ENCODE measurements around the gene TMEM273.
A peak's percentile ranks its signal among the peaks of the same experiment; 100 is the strongest.

The TMEM273 gene

DNA sequence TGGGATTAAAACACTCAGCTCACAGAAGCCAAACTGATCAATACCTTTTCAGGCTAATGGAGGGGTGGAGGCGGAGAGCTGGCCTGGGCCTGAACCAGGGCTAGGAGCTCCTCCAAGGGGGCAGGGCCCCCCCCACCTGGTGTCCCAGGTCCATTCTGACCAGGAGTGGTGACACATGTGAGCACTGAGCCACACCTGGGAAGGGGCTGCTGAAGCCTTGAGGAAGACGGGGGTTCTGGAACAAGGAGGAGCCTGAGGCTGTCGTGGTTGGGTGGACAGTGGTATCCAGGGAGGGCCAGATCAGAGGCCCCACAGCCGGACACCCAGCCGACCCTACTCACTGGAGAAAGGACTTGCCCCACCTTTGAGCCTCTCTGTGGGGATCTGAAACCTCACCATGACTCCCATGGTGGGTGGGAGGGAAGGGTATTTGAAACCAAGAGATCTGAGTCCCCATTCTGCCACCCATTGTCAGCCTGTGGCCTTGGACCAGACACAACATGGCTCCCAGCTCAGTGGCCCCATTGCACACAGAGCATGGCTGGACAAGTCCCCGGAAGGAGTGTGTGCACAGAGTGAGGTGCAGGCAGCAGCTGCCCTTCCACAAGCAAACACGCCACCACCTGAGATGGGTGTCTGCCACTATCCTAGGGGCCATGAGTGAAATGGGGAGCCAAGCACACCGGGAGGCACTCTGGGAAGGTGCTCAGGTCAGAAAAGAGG lies 12.4 kb downstream of the TMEM273 start:
- TF ChIP-seq TEAD4 (IDR thresholded peaks at IDR 0.05) (no peak), TCF12 (IDR thresholded peaks at IDR 0.05; ENCODE audit: low read depth) (no peak), EGR1 (IDR thresholded peaks at IDR 0.05) (no peak), CREB1 (IDR thresholded peaks at IDR 0.05; ENCODE audit: low read depth) (no peak), ZBTB7A (IDR thresholded peaks at IDR 0.05; ENCODE audit: low read depth) (no peak), NFIC (IDR thresholded peaks at IDR 0.05) (no peak), YY1 (IDR thresholded peaks at IDR 0.05; ENCODE audit: low read depth) (no peak), FOXM1 (IDR thresholded peaks at IDR 0.05; ENCODE audit: borderline replicate concordance, low read depth) (no peak), CEBPB (IDR thresholded peaks at IDR 0.05) (no peak), RAD21 (IDR thresholded peaks at IDR 0.05; ENCODE audit: low read depth) (no peak), TAF1 (IDR thresholded peaks at IDR 0.05; ENCODE audit: low read depth) (no peak), EP300 (IDR thresholded peaks at IDR 0.05; ENCODE audit: borderline replicate concordance) (no peak)
- TF ChIP-seq, protein P1, sequence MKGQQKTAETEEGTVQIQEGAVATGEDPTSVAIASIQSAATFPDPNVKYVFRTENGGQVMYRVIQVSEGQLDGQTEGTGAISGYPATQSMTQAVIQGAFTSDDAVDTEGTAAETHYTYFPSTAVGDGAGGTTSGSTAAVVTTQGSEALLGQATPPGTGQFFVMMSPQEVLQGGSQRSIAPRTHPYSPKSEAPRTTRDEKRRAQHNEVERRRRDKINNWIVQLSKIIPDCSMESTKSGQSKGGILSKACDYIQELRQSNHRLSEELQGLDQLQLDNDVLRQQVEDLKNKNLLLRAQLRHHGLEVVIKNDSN (IDR thresholded peaks at IDR 0.05), result no peak
- TF ChIP-seq, protein P2, sequence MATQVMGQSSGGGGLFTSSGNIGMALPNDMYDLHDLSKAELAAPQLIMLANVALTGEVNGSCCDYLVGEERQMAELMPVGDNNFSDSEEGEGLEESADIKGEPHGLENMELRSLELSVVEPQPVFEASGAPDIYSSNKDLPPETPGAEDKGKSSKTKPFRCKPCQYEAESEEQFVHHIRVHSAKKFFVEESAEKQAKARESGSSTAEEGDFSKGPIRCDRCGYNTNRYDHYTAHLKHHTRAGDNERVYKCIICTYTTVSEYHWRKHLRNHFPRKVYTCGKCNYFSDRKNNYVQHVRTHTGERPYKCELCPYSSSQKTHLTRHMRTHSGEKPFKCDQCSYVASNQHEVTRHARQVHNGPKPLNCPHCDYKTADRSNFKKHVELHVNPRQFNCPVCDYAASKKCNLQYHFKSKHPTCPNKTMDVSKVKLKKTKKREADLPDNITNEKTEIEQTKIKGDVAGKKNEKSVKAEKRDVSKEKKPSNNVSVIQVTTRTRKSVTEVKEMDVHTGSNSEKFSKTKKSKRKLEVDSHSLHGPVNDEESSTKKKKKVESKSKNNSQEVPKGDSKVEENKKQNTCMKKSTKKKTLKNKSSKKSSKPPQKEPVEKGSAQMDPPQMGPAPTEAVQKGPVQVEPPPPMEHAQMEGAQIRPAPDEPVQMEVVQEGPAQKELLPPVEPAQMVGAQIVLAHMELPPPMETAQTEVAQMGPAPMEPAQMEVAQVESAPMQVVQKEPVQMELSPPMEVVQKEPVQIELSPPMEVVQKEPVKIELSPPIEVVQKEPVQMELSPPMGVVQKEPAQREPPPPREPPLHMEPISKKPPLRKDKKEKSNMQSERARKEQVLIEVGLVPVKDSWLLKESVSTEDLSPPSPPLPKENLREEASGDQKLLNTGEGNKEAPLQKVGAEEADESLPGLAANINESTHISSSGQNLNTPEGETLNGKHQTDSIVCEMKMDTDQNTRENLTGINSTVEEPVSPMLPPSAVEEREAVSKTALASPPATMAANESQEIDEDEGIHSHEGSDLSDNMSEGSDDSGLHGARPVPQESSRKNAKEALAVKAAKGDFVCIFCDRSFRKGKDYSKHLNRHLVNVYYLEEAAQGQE (IDR thresholded peaks at IDR 0.05; ENCODE audit: low read depth), result no peak
- TF ChIP-seq, protein P3, sequence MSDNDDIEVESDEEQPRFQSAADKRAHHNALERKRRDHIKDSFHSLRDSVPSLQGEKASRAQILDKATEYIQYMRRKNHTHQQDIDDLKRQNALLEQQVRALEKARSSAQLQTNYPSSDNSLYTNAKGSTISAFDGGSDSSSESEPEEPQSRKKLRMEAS (IDR thresholded peaks at IDR 0.05), result no peak

DNA sequence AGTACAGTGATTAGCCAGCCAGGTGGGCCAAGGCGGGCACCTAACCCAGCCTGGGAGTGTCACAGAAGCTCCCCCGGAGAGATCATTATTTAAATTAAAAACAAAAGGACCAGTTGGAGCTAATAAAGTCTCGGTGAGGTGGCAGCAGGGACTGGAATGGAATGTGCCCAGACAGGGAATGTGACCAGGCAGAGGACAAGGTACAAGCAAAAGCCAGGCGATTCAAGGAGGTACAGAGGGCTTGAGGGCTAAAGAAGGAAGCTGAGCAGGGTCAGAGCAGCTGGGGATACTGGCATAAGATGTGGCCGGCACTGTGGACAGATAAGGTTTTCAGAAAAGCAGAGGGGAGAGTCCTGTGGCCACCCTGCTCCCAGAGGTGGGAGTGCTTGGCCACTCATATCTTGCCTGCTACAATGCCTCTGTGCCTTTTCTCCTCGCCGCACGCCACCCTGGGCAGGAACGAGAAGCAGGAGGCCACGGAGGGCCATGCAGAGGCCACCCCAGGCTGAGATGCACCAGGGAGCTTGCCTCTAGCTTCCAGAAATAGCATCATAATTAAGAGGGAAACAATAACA lies 13.2 kb downstream of the TMEM273 start:
- peak; percentile 48 for TF ChIP-seq TEAD4 (IDR thresholded peaks at IDR 0.05)
- TF ChIP-seq, protein P2 (IDR thresholded peaks at IDR 0.05; ENCODE audit: low read depth), result no peak
- no peak for TF ChIP-seq CEBPB (IDR thresholded peaks at IDR 0.05)
- TF ChIP-seq TCF12 (IDR thresholded peaks at IDR 0.05; ENCODE audit: low read depth), result no peak
- no peak for TF ChIP-seq ZBTB7A (IDR thresholded peaks at IDR 0.05; ENCODE audit: low read depth)

DNA sequence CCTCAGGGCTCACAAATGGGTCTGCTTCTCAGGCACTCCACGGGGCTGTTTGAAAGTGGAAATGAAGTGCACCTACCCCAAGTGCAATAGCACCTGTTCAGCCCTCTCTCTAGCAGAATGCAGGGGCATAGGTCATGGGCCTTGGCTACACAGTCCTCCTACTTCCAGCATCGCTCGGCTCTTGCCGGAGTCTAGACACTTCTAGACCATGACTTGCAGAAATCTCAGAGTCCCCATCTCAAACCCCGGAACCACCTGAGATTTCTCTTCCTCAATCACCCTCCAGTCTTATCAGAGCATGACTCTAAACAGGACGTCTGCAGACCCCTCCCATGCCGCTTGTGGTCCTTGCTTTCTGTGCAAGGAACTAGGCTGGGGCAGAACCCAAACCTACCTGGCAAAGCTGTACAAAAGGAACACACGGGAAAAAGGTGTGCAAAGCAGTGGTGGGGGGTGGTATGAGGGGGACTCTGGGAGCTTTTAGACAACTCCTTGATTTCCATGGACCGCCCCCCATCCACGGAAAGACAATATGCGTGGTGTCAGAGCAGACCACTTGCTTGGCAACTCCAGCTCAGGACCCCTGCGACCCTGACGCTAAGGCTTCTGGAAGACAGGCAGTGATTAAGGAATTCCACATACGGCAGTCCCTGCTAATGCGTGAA lies 13.8 kb downstream of the TMEM273 start:
- TF ChIP-seq, protein P1 (IDR thresholded peaks at IDR 0.05), result no peak
- no peak for TF ChIP-seq ZBTB7A (IDR thresholded peaks at IDR 0.05; ENCODE audit: low read depth)
- TF ChIP-seq TCF12 (IDR thresholded peaks at IDR 0.05; ENCODE audit: low read depth), result no peak
- no peak for TF ChIP-seq EP300 (IDR thresholded peaks at IDR 0.05; ENCODE audit: borderline replicate concordance)

DNA sequence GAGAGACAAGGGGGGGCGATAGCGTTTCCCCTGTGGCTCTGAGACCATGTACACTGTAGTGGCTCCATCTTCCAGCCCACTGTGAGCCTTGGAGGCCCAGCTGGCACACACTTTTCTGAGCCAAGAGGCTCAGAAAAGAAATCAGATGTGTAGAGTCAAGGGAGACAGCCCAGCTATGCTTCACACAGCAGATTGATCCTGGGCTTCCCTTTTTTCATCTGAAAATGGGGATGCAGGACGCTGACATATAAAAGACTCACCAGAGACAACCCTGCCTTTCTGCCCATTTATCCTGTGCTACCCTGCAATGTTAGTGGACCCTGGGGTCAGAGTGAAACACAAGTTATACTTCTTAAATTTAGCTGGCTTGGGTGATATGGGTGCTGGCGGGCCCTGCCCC lies 14.3 kb downstream of the TMEM273 start:
- TF ChIP-seq TCF12 (IDR thresholded peaks at IDR 0.05; ENCODE audit: low read depth), result no peak
- TF ChIP-seq EP300 (IDR thresholded peaks at IDR 0.05; ENCODE audit: borderline replicate concordance), result no peak
- no peak for TF ChIP-seq CEBPB (IDR thresholded peaks at IDR 0.05)
- TF ChIP-seq ZBTB7A (IDR thresholded peaks at IDR 0.05; ENCODE audit: low read depth), result no peak
- TF ChIP-seq NFIC (IDR thresholded peaks at IDR 0.05), result no peak
- TF ChIP-seq, protein P2 (IDR thresholded peaks at IDR 0.05; ENCODE audit: low read depth), result no peak
- TF ChIP-seq TAF1 (IDR thresholded peaks at IDR 0.05; ENCODE audit: low read depth), result no peak
- TF ChIP-seq, protein P1 (IDR thresholded peaks at IDR 0.05), result no peak
- TF ChIP-seq TEAD4 (IDR thresholded peaks at IDR 0.05), result no peak
- TF ChIP-seq YY1 (IDR thresholded peaks at IDR 0.05; ENCODE audit: low read depth), result no peak
- TF ChIP-seq RAD21 (IDR thresholded peaks at IDR 0.05; ENCODE audit: low read depth), result no peak
- TF ChIP-seq EGR1 (IDR thresholded peaks at IDR 0.05), result no peak
- TF ChIP-seq, protein P3 (IDR thresholded peaks at IDR 0.05), result no peak
- no peak for TF ChIP-seq FOXM1 (IDR thresholded peaks at IDR 0.05; ENCODE audit: borderline replicate concordance, low read depth)
